BJ (cell line): ENCODE measurements around the gene JAGN1. TPM values are rescaled to one million over a fixed set of nuclear protein-coding genes. Genes with fewer than 3 reads are reported as not detected.

ENCODE experiments used
- CTCF ChIA-PET: fragments of 350-600 bp; formaldehyde crosslinking; extraction: SDS; loops from one replicate; lab custom pipeline; 2021; ENCODE audit warnings: antibody characterized with exemption, inconsistent platforms; lab: Yijun Ruan, JAX
- POLR2A ChIA-PET: fragments of 300-600 bp; sonication (Branson Sonifier 250); formaldehyde crosslinking; extraction: SDS; loops from one replicate; lab custom pipeline; 2021; ENCODE audit warnings: antibody characterized with exemption; lab: Charles Lee
- DNase-seq: peaks from one replicate; pipeline ENCODE4 v3.0.0-alpha.2; 2011; ENCODE audit warnings: low read depth
- H3K27me3 ChIP-seq: 2 replicates; pipeline ENCODE4 v1.6.0; 2011; ENCODE audit warnings: low read length; ENCODE audit not compliant: control insufficient read depth, insufficient read depth
- H3K36me3 ChIP-seq: 2 replicates; pipeline ENCODE4 v1.5.1; 2011; ENCODE audit warnings: low read length; ENCODE audit not compliant: control insufficient read depth, insufficient read depth
- H3K4me3 ChIP-seq: 2 replicates; pipeline ENCODE4 v1.5.1; 2011; ENCODE audit warnings: low read depth, mild to moderate bottlenecking, control low read depth, low read length
- polyA plus RNA-seq: library from polyadenylated mRNA; depleted of rRNA; stranded (reverse); fragments of >200 nt; gene quantifications from 2 replicates; pipeline ENCODE4 v1.2.3, GENCODE V29; 2011
- TF ChIP-seq, protein P1 (sequence below): IDR thresholded peaks from 2 replicates; pipeline ENCODE4 v1.5.1; 2011; ENCODE audit warnings: low read depth, mild to moderate bottlenecking, control low read depth, inconsistent platforms, low read length, moderate library complexity; ENCODE audit not compliant: insufficient read depth

The JAGN1 gene
- polyA plus RNA-seq, 1 experiment, result 47.2 TPM

DNA sequence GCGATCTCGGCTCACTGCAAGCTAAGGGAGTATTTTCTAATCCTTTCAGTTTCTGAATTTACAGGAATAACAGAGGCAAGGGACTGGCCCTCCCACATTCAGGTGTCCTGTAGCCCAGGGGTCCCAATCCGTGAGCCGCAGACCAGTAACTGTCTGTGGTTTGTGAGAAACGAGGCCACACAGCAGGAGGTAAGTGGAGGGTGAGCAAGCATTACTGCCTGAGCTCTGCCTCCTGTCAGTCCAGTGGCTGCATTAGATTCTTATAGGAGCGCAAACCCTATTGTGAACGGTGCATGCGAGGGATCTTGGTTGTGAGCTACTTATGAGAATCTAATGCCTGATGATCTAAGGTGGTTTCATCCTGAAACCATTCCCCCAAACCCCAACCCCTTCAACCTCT lies 21.5 kb downstream of the JAGN1 start:
- TF ChIP-seq, protein P1, sequence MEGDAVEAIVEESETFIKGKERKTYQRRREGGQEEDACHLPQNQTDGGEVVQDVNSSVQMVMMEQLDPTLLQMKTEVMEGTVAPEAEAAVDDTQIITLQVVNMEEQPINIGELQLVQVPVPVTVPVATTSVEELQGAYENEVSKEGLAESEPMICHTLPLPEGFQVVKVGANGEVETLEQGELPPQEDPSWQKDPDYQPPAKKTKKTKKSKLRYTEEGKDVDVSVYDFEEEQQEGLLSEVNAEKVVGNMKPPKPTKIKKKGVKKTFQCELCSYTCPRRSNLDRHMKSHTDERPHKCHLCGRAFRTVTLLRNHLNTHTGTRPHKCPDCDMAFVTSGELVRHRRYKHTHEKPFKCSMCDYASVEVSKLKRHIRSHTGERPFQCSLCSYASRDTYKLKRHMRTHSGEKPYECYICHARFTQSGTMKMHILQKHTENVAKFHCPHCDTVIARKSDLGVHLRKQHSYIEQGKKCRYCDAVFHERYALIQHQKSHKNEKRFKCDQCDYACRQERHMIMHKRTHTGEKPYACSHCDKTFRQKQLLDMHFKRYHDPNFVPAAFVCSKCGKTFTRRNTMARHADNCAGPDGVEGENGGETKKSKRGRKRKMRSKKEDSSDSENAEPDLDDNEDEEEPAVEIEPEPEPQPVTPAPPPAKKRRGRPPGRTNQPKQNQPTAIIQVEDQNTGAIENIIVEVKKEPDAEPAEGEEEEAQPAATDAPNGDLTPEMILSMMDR, result no peak
- POLR2A ChIA-PET, result interaction anchor here (0.7 kb wide), 1 partner anchor 1793 kb away, joined by 3 read pairs; no protein-coding TSS in a partner anchor
- Histone ChIP-seq H3K36me3 (peaks cover under 1% of the 10 kb centered on the region; the same call in 1 of the 2 replicates), H3K4me3 (no peak overlapping the region), H3K27me3 (no peaks in the 10 kb centered on the region)
- no peak for DNase-seq
- CTCF ChIA-PET, result interaction anchor here (1.4 kb wide), 1 partner anchor 9 kb away, joined by 9 read pairs; the partner anchor contains the start of gene IL17RE

DNA sequence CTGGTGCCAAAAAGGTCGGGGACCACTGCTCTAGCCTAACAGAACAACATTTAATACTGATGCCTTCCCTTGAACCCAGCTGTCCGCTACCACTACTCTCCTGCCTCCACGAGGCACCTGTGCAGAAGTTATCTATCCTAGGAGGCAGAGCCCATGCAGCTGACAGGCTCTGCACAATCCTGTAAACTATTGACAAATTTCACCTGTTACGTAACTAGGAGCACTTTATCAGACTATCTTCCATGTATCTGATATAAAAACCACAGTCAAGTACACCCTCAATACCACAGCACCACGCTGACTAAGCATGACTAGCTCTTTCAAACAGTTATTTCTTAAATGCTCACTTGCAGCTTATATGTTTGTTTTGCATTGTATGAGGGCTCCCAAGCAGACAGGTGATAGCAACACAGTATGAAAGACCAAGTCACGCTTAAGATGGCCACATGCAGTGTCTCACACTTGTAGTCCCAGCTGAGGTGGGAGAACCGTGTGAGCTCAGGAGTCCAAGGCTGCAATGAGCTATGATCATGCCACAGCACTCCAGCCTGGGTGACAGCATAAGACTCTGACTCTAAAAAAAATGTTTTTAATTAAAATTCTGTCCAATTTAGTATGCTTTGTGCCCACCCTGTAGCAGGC lies 22.0 kb downstream of the JAGN1 start:
- H3K36me3 ChIP-seq, result no peaks in the 10 kb centered on the region
- ChIA-PET CTCF (interaction anchor here (1.2 to 1.4 kb wide), 3 partner anchors 10 to 28 kb away, joined by 4 to 9 read pairs (median 5); partner anchors contain the start of genes CRELD1 and IL17RE), POLR2A (interaction anchor here (0.7 kb wide), 1 partner anchor 1792 kb away, joined by 3 read pairs; no protein-coding TSS in a partner anchor)
- TF ChIP-seq, protein P1, result no peak
- DNase-seq, result no peak
- H3K4me3 ChIP-seq, result no peak overlapping the region
- H3K27me3 ChIP-seq, result no peaks in the 10 kb centered on the region

DNA sequence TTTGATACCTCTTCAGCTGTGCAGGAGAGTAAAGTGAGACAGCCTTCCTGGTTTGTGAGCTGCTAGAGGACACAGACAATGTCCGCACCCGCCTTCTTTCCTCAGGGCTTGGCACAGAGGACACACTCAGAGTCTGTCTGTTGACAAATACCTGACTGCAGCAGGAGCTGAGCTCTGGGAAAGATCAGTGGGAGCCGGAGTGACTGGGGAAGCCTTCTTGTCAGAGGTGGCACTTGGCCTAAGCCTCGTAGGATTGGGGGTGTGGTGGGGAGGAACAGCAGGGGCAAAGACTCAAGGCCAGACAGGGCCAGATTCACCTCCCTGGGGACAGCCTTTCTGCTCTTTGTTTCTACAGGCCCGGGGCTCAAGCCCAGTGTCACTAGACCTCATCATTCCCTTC lies 23.2 kb downstream of the JAGN1 start:
- DNase-seq, result no peak
- CTCF ChIA-PET, result interaction anchor here (1.5 to 2.8 kb wide), 3 partner anchors 8 to 70 kb away, joined by 3 to 10 read pairs (median 4); partner anchors contain the start of gene RPUSD3
- TF ChIP-seq, protein P1, result no peak
- Histone ChIP-seq H3K27me3 (no peaks in the 10 kb centered on the region), H3K4me3 (no peak overlapping the region), H3K36me3 (no peaks in the 10 kb centered on the region)
- POLR2A ChIA-PET, result no interaction called here

DNA sequence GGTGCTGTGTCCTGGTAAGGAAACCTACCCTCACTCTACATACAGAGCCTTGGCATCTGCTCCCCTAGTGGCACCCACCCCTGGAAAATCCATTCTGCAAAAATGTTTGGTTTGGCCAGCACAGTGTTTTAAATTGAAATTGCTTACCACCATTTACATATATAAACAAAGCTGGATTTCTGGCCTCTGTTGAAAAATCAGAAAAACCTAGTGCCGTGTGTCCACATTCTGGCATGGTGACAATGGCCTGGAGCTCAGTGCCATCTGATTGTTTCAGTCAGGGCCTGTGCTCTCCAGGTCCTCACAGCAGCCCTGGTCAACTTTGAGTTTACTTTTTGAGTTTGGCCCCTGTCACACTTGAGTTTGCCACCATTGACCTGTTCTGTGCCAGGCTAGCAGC lies 23.6 kb downstream of the JAGN1 start:
- ChIA-PET POLR2A (no interaction called here), CTCF (interaction anchor here (0.6 to 2.8 kb wide), 5 partner anchors 8 to 1260 kb away, joined by 3 to 10 read pairs (median 3); partner anchors contain the start of genes IL17RE and RPUSD3)
- no peaks in the 10 kb centered on the region for H3K36me3 ChIP-seq
- TF ChIP-seq, protein P1, result no peak
- no peak overlapping the region for H3K4me3 ChIP-seq
- DNase-seq, result no peak
- H3K27me3 ChIP-seq, result no peaks in the 10 kb centered on the region

DNA sequence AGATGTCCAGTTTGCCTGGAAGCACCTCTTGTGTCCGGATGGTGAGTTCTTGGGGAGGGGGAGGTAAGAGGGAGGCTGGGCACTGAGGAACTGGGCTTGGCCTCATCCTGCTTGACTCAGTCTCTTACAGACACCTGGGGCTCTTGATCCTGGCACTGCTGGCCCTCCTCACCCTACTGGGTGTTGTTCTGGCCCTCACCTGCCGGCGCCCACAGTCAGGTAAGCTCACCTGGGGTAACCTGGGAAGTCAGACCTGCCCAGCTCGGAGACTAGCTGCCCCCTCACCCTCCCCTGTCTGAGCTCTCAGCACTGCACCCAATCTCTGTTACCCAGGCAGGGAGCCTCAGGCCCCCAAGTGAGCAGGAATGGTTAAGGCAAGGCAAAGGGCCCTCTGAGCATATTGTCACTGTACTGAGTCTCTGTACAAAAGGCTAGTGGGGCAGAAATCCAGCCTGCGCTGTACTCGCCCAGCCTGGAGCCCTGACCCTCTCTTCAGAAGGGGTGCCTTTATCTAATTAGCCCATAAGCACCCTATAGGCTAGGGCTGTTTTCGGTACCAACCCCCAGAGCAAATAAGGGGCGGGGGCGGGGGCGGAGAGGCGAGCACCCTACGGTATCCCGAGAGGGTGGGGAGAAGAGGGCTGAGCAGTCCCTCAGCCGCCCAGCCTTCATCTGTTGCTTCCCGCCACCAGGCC lies 24.3 kb downstream of the JAGN1 start:
- TF ChIP-seq, protein P1, result no peak
- CTCF ChIA-PET, result interaction anchor here (0.6 to 2.8 kb wide), 5 partner anchors 9 to 1259 kb away, joined by 3 to 10 read pairs (median 3); partner anchors contain the start of genes IL17RE and RPUSD3
- POLR2A ChIA-PET, result no interaction called here
- Histone ChIP-seq H3K4me3 (peak overlapping the region; percentile 40), H3K27me3 (no peaks in the 10 kb centered on the region), H3K36me3 (no peaks in the 10 kb centered on the region)
- no peak for DNase-seq
